Measurements from ENCODE around the gene EEF1A2.

GRCh38 chr20:63527184-63527583 is 28.3 kb upstream of the EEF1A2 start:
- TF ChIP-seq, protein P1, sequence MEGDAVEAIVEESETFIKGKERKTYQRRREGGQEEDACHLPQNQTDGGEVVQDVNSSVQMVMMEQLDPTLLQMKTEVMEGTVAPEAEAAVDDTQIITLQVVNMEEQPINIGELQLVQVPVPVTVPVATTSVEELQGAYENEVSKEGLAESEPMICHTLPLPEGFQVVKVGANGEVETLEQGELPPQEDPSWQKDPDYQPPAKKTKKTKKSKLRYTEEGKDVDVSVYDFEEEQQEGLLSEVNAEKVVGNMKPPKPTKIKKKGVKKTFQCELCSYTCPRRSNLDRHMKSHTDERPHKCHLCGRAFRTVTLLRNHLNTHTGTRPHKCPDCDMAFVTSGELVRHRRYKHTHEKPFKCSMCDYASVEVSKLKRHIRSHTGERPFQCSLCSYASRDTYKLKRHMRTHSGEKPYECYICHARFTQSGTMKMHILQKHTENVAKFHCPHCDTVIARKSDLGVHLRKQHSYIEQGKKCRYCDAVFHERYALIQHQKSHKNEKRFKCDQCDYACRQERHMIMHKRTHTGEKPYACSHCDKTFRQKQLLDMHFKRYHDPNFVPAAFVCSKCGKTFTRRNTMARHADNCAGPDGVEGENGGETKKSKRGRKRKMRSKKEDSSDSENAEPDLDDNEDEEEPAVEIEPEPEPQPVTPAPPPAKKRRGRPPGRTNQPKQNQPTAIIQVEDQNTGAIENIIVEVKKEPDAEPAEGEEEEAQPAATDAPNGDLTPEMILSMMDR (IDR thresholded peaks at IDR 0.05; ENCODE audit: low read depth, low read length, missing input control), result no peak
- TF ChIP-seq FOXA1 (IDR thresholded peaks at IDR 0.05) (no peak), RAD21 (IDR thresholded peaks at IDR 0.05) (no peak), REST (IDR thresholded peaks at IDR 0.05) (no peak), TAF1 (conservative IDR thresholded peaks at IDR 0.05) (no peak), JUND (IDR thresholded peaks at IDR 0.05) (no peak), GABPA (IDR thresholded peaks at IDR 0.05 in 1 of 2, conservative IDR thresholded peaks at IDR 0.05 in 1 of 2) (no peak), ZBTB33 (IDR thresholded peaks at IDR 0.05) (no peak), HNF4A (conservative IDR thresholded peaks at IDR 0.05) (no peak), ATF3 (IDR thresholded peaks at IDR 0.05) (no peak), YY1 (IDR thresholded peaks at IDR 0.05) (no peak), SP1 (IDR thresholded peaks at IDR 0.05) (no peak)
- TF ChIP-seq, protein P2, sequence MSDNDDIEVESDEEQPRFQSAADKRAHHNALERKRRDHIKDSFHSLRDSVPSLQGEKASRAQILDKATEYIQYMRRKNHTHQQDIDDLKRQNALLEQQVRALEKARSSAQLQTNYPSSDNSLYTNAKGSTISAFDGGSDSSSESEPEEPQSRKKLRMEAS (IDR thresholded peaks at IDR 0.05), result no peak
